ENCODE data around the gene CNIH4.

CNIH4 gene

DNA sequence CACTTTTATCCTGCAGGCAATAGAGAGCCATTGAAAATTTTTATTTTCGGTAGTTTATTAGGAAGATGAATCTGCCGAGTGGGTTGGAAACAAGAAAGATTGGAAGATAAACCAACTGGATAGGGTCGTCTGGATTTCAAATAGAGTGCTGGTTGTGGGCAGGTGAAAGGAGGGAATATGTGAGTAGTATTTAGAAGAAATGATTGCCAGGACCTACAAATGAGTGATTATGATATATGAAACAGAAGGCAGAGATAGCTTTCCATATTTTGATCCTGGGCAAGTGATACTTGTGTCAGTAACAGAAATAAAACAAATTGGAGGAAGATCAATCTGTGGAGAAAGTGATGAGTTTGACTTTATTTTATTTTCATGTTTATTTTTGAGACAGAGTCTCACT is 2.5 kb downstream of the CNIH4 start:
- H3K9me3 ChIP-seq (ENCODE audit: insufficient read depth, low read length): no peaks in the 10 kb centered on the region
- no peaks in the 10 kb centered on the region for H3K36me3 ChIP-seq (ENCODE audit: low read length)
- H3F3A ChIP-seq (ENCODE audit: insufficient read depth): no peaks in the 10 kb centered on the region
- H3K9ac ChIP-seq (ENCODE audit: low read length): no peak overlapping the region
- H3K9me2 ChIP-seq (replicated peaks; ENCODE audit: insufficient read depth, low read length): no peaks in the 10 kb centered on the region
- no peaks in the 10 kb centered on the region for H3K27me3 ChIP-seq (ENCODE audit: low read length)
- no peak overlapping the region for H3K4me3 ChIP-seq (ENCODE audit: insufficient read depth, low read length, poor library complexity, severe bottlenecking)
- no peaks in the 10 kb centered on the region; the same call in 1 of the 2 replicates for H4K20me1 ChIP-seq (ENCODE audit: low read depth, low read length)
- TF ChIP-seq, protein P1, sequence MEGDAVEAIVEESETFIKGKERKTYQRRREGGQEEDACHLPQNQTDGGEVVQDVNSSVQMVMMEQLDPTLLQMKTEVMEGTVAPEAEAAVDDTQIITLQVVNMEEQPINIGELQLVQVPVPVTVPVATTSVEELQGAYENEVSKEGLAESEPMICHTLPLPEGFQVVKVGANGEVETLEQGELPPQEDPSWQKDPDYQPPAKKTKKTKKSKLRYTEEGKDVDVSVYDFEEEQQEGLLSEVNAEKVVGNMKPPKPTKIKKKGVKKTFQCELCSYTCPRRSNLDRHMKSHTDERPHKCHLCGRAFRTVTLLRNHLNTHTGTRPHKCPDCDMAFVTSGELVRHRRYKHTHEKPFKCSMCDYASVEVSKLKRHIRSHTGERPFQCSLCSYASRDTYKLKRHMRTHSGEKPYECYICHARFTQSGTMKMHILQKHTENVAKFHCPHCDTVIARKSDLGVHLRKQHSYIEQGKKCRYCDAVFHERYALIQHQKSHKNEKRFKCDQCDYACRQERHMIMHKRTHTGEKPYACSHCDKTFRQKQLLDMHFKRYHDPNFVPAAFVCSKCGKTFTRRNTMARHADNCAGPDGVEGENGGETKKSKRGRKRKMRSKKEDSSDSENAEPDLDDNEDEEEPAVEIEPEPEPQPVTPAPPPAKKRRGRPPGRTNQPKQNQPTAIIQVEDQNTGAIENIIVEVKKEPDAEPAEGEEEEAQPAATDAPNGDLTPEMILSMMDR (IDR thresholded peaks at IDR 0.05; ENCODE audit: insufficient read depth, low read length, poor library complexity, severe bottlenecking): no peak
- no peak for TF ChIP-seq EZH2phosphoT487 (conservative IDR thresholded peaks at IDR 0.05; ENCODE audit: low read length)
- no peak overlapping the region for H3K27ac ChIP-seq (ENCODE audit: low read depth, low read length)
- peaks cover 32% of the 10 kb centered on the region; the same call in 1 of the 2 replicates for H3K79me2 ChIP-seq (ENCODE audit: insufficient read depth, low read length)
- H3K4me2 ChIP-seq (ENCODE audit: low read depth, low read length, poor library complexity, severe bottlenecking): no peak overlapping the region
- no peak overlapping the region for H2AFZ ChIP-seq (ENCODE audit: low read depth, low read length, severe bottlenecking)

DNA sequence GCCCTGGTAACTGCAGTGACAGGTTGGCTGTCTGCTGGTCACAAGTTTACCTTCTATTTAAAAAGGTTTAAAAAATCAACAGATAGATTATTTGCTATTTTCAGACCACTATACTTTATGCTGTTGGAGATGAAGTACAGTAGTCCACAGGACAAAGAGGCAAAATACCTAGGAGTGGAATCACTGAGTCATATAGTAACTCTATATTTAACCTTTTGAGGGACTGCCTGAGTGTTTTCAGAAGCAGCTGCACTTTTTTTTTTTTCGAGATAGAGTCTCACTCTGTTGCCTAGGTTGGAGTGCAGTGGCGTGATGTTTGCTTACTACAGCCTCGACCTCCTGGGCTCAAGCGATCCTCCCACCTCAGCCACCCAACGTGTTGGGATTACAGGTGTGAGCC is 11.7 kb downstream of the CNIH4 start:
- no peaks in the 10 kb centered on the region for H3K9me3 ChIP-seq (ENCODE audit: insufficient read depth, low read length)
- no peaks in the 10 kb centered on the region for H3K9me2 ChIP-seq (replicated peaks; ENCODE audit: insufficient read depth, low read length)
- no peak overlapping the region for H3K27ac ChIP-seq (ENCODE audit: low read depth, low read length)
- H3K36me3 ChIP-seq (ENCODE audit: low read length): peaks cover 6% of the 10 kb centered on the region; the same call in 1 of the 2 replicates
- no peak overlapping the region for H3K4me3 ChIP-seq (ENCODE audit: insufficient read depth, low read length, poor library complexity, severe bottlenecking)
- H3F3A ChIP-seq (ENCODE audit: insufficient read depth): no peaks in the 10 kb centered on the region
- H3K9ac ChIP-seq (ENCODE audit: low read length): no peak overlapping the region
- H4K20me1 ChIP-seq (ENCODE audit: low read depth, low read length): no peaks in the 10 kb centered on the region
- no peak overlapping the region for H3K4me2 ChIP-seq (ENCODE audit: low read depth, low read length, poor library complexity, severe bottlenecking)
- TF ChIP-seq, protein P1 (IDR thresholded peaks at IDR 0.05; ENCODE audit: insufficient read depth, low read length, poor library complexity, severe bottlenecking): no peak
- no peak for TF ChIP-seq EZH2phosphoT487 (conservative IDR thresholded peaks at IDR 0.05; ENCODE audit: low read length)
- no peak overlapping the region for H2AFZ ChIP-seq (ENCODE audit: low read depth, low read length, severe bottlenecking)
- H3K27me3 ChIP-seq (ENCODE audit: low read length): no peaks in the 10 kb centered on the region
- H3K79me2 ChIP-seq (ENCODE audit: insufficient read depth, low read length): peaks cover 14% of the 10 kb centered on the region; the same call in 1 of the 2 replicates

DNA sequence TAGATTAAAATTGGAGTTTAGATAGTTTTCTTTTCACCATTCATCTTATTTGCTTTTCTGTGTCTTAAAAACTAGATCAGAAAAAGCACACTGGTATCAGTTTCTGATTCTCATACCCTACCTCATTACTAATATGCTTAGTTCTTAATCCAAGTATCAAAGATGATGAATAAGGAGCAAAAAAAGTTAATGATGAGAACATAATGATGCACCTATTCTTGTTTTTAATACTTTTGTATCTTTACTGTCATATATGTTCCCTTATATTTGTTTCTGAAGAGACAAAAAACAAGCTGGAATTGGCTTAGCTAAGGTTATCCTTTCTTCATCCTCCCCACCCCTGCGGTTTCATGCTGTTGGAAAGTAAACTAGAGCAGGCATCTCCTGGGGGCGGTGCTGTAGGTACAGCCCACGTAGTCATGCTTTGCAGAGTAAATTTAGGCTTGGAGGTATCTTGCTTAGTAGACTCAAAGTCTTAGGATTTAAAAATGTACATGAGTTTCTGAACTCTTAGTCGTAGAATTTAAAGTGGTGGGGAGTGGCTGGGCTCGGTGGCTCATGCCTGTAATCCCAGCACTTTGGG is 16.4 kb downstream of the CNIH4 start:
- Histone ChIP-seq H3K79me2 (ENCODE audit: insufficient read depth, low read length) (no peaks in the 10 kb centered on the region), H3K9me2 (replicated peaks; ENCODE audit: insufficient read depth, low read length) (no peaks in the 10 kb centered on the region), H3F3A (ENCODE audit: insufficient read depth) (no peaks in the 10 kb centered on the region), H3K4me2 (ENCODE audit: low read depth, low read length, poor library complexity, severe bottlenecking) (no peak overlapping the region), H4K20me1 (ENCODE audit: low read depth, low read length) (no peaks in the 10 kb centered on the region), H2AFZ (ENCODE audit: low read depth, low read length, severe bottlenecking) (no peak overlapping the region), H3K9ac (ENCODE audit: low read length) (no peak overlapping the region), H3K4me3 (ENCODE audit: insufficient read depth, low read length, poor library complexity, severe bottlenecking) (no peak overlapping the region), H3K27ac (ENCODE audit: low read depth, low read length) (no peak overlapping the region), H3K27me3 (ENCODE audit: low read length) (no peaks in the 10 kb centered on the region), H3K36me3 (ENCODE audit: low read length) (peaks cover 3% of the 10 kb centered on the region; the same call in 1 of the 2 replicates), H3K9me3 (ENCODE audit: insufficient read depth, low read length) (no peaks in the 10 kb centered on the region)
- TF ChIP-seq, protein P1 (IDR thresholded peaks at IDR 0.05; ENCODE audit: insufficient read depth, low read length, poor library complexity, severe bottlenecking): no peak
- no peak for TF ChIP-seq EZH2phosphoT487 (conservative IDR thresholded peaks at IDR 0.05; ENCODE audit: low read length)

Measured in SU-DHL-6 (cell line).